HG03342 (cell line): ENCODE results near the gene USB1.

Source experiments
- ATAC-seq: cut with Tn5 transposase; IDR thresholded peaks from one replicate; pipeline ENCODE4 v1.9.1; 2021; ENCODE audit warnings: mild to moderate bottlenecking, moderate library complexity; ENCODE audit not compliant: unreplicated experiment

USB1 gene

GRCh38 chr16:58030136-58030840 is 29.1 kb downstream of the USB1 start:
- no peak for ATAC-seq

GRCh38 chr16:58031016-58031800 is 30.0 kb downstream of the USB1 start:
- no peak for ATAC-seq

GRCh38 chr16:58032710-58033293 is 31.6 kb downstream of the USB1 start:
- ATAC-seq: no peak

GRCh38 chr16:58034128-58034685 is 33.0 kb downstream of the USB1 start:
- ATAC-seq: no peak

- no peak for ATAC-seq
Observed at GRCh38 chr16:58034774-58035173, 33.6 kb downstream of the USB1 start.

- ATAC-seq: no peak
Observed at GRCh38 chr16:58035356-58036170, 34.4 kb downstream of the USB1 start.

GRCh38 chr16:58036943-58037342 is 35.7 kb downstream of the USB1 start:
- ATAC-seq: no peak

- no peak for ATAC-seq
Observed at GRCh38 chr16:58037365-58038057, 36.3 kb downstream of the USB1 start.

- ATAC-seq: no peak
Observed at GRCh38 chr16:58038219-58038641, 37.0 kb downstream of the USB1 start.

GRCh38 chr16:58039829-58040495 is 38.8 kb downstream of the USB1 start:
- ATAC-seq: no peak

- ATAC-seq: no peak
Observed at GRCh38 chr16:58040496-58040846, 39.3 kb downstream of the USB1 start.

GRCh38 chr16:58040945-58041627 is 39.9 kb downstream of the USB1 start:
- ATAC-seq: no peak

- no peak for ATAC-seq
Observed at GRCh38 chr16:58041628-58041955, 40.4 kb downstream of the USB1 start.

- no peak for ATAC-seq
Observed at GRCh38 chr16:58042001-58042885, 41.0 kb downstream of the USB1 start.

- ATAC-seq: no peak
Observed at GRCh38 chr16:58042886-58043515, 41.8 kb downstream of the USB1 start.

GRCh38 chr16:58043571-58044155 is 42.5 kb downstream of the USB1 start:
- no peak for ATAC-seq

GRCh38 chr16:58044266-58045019 is 43.2 kb downstream of the USB1 start:
- ATAC-seq: no peak
